HG03108 (cell line): ENCODE results near the gene UBASH3B.
"Not testable (repeated sequence)": the region's sequence is repeated elsewhere in the genome, so short reads cannot be mapped to it uniquely, and the experiment has no call there.

Source experiments
- ATAC-seq: cut with Tn5 transposase; IDR thresholded peaks from one replicate; pipeline ENCODE4 v1.9.1; 2021; ENCODE audit warnings: moderate library complexity; ENCODE audit not compliant: unreplicated experiment

UBASH3B gene

DNA sequence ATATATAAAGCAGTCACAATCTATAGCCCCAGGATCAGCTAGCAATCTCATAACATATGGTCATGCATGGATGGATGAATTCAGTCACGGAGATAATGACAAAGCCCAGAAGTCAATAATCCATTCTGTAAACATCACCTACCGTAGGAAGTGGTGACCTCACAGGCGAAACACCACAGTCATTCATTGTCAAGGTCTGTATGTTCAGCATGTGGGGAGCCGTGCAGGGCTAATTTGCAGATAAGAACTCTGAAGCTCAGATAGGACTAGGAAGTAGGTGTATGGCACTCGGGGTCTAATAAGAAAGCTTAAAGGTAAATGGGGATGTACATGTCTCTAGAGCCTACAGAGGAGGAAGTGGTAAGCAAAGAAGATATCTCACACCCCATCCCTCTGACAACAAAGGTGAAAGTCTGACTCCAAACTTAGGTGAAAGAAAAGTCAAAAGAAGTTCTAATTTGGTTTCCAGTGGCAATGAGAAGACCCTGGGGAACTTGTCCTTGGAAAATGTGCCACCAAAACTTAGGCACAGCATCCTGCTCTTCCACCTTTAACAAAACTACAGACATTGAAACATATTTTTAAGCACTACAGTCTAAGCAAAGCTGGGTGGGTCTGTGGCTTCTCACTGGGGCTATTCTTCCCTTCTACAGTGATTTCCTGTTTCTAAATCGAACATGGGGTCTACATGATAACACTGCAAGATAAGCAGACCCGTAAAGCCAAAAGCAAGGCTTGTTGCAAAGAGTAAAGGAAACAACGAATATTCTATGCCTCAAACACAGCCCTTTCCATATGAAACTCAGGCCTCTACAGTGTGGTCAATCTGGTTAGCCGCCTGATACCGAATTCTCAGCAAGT lies 188.0 kb downstream of the UBASH3B start:
- no peak for ATAC-seq

DNA sequence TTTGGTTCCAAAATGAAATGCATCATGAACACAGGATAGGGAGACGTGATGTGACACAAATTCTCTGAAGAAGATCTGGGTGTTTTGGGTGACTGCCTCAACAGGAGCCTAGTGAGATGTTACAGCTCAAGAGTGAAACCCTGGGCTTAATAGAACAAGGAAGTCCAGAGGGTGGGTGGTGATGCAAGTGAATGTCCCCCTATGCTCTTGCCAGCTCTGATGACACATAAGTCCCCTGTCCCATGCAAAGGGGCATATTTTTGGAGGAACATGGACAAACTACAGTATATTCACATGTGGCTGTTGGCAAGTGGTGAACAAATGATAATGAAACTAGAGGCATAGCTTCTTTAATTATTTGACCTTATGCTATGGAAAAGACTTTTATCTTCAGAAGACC lies 191.9 kb downstream of the UBASH3B start:
- no peak for ATAC-seq

DNA sequence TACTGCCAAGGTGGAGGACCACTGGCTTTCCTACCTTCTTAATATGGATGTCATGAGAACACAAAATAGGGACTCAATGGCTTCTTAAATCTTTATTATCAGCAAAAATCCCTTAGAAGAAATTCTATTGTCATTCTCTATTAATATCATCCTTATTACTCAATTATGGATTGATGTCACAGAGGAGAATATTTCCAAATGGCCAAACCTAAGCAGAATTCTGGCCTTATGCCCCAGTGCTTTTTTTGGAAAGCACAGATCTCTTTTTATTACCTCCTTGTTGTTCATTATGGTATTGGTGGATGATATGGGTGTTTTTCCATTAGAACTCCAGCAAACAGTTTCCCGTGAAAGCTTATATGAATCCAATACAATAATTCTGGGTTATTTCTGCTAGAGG lies 192.7 kb downstream of the UBASH3B start:
- ATAC-seq: no peak

DNA sequence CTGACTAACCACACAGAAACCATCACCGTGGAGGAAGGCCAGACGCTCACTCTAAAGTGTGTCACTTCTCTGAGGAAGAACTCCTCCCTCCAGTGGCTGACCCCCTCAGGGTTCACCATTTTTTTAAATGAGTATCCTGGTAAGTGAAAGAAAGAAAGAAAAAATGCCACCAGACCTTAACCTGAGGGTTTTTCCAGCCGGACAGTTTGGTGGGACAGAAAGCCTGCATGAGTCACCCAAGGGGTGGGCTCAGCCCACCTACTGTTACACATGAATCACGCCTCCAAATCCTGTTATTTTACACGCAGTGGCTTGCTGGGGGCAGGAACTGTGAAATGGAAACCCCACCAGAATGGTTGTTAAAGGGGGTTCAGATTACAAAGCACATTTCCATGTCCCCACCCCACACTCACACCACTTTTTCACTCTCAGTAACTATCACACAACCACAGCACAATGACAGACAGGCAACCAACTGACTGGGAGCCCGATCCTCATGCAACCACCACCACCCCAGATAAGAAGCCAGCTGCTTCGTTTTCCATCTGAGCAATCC lies 194.6 kb downstream of the UBASH3B start:
- ATAC-seq: no peak

DNA sequence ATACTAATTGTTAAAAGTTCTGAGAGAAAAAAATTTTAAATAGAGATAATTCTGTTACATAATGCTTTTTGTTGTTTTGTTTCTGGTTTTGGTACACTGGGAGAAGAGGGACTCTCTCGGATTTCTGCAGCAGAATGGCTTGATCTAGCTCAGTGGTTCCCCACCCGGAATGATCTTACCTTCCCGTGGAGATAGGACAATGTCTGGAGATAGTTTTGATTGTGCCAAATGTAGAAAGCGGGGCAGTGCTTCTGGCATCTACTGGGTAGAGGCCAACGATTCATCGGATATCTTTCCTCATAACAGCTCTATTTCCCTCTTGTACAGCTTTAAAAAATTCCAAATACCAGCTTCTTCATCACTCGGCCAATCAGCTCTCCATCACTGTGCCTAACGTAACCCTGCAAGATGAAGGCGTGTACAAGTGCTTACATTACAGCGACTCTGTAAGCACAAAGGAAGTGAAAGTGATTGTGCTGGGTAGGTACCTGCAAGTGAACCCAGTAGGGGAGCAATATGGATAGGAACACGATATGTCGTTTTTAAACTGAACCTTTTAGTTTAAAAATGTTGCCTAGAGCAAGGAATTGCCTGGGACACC lies 195.9 kb downstream of the UBASH3B start:
- no peak for ATAC-seq

DNA sequence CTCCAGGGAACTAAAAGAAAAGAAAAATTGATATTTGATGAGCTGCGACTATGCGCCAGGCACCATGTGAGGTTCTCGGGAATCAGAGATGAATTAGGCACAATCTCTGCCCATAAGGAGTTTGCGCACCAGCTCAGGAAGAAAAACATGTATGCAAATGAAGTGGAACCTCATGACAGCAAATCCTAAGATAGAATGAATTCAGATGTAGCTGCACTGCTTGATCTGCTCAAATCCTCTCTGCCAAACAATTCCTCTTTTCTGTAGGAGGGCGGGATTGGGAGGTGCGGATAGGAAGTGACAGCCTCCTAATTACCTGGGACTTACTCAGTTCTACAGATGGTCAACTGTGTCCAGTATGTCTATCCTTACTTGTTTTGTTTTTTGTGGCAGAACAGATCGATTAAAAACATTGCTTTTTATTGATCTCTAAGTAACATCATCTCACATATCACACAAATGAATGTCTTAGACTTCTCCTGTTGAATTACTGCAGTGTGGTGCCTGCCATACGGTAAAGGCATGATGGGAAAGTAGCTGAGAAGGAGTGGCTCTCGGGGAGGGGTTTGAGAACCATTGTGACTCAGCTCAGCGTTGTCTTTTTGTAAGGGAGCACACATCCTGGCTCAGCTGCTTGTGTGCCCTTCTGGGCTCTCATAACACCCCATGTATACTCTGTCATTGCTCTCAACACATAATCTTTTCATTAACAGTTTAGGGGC lies 196.7 kb downstream of the UBASH3B start:
- no peak for ATAC-seq

DNA sequence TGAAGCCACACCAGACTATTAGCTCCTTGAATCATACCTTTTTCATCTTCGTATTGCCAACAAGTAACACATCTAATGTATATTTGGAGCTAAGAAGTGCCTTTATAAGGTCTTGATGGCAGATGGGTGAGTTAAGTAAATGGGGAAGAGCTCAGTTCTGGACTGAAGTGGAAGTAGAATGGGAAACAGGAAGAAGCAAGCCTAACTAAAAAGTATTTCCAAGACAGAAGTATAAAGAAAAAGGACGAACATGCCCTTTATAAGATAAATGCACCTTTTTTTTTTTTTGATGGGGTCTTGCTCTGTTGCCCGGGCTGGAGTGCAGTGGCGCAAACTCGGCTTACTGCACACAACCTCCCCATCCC lies 197.3 kb downstream of the UBASH3B start:
- ATAC-seq: no peak

DNA sequence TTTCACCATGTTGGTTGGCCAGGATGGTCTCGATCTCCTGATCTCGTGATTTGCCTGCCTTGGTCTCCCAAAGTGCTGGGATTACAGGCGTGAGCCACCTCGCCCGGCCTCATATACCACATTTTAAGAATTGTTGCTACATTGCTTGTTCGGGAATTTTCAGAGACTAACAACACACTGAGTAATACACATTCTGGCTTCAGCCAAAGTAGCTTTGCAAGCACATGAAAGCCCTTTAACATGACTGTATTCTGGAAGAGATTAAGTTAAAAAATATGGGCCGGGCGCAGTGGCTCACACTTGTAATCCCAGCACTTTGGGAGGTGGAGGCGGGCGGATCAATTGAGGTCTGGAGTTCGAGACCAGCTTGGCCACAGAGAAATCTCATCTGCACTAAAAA lies 197.7 kb downstream of the UBASH3B start:
- ATAC-seq: no peak

DNA sequence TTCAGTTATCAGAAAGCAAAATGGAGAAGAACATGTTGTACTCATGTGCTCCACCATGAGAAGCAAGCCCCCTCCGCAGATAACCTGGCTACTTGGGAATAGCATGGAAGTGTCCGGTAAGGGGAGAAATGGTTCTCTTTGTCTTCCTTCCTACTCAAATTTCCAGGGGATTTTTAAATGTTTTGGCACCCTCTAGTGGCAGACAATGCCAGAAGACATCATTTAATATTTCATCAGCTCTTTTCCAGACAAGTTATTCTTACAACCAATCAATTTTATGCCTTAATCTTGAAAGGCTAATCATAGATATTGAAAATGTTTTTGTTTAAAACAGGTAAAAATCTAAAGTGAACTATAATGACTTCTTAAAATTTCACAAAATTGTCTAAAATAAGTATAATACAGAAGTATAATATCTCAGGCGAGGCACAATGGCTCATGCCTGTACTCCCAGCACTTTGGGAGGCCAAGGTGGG lies 198.5 kb downstream of the UBASH3B start:
- ATAC-seq: no peak

DNA sequence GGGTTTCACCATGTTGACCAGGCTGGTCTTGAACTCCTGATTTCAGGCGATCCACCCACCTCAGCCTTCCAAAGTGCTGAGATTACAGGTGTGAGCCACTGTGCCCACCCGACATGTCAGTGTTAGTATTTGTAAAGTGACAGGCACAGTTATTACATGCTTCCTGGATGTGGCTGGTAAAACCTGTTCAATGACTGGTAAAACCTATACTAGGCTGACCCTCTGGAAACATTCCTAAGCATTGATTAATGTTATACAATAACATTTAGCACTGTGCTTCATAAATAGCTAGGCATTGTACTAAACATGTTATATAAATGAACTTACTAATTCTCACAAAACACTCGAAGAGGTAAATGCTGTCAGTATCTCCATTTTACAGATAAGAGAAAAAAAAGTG lies 206.1 kb downstream of the UBASH3B start:
- no peak for ATAC-seq

DNA sequence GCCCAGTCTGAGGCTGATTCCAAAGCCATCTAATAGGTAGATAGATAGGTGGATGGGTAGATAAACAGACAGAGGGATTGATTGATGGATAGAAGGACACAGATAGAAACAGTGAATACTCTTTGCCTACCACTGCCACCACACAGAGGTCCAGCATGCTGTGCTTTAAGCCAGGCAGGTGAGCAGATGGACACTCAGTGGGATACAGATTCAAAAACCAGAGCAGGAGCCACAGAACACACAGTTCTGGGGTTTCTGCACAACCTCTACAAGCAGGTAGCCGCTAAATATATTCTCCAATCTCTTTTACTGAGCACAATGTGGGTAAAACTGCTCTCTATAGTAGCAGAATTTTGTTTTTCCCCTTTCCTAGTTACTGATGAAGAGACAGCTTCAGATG lies 206.6 kb downstream of the UBASH3B start:
- no peak for ATAC-seq

DNA sequence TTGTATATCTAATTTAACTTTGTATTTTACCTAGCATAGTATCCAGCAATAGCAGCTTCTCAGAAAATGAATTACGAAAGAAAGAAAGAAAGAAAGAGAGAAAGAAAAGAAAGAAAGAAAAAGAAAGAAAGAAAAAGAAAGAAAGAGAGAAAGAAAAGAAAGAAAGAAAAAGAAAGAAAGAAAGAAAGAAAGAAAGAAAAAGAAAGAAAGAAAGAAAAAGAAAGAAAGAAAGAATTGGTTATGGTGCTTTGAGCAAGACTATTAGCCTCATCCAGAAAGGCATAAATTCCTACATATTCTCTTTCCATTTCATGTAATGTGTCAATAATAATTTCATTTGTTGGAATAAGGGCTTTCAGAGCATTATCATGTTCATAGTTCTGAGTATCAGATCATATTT lies 207.6 kb downstream of the UBASH3B start:
- not testable (repeated sequence) for ATAC-seq

DNA sequence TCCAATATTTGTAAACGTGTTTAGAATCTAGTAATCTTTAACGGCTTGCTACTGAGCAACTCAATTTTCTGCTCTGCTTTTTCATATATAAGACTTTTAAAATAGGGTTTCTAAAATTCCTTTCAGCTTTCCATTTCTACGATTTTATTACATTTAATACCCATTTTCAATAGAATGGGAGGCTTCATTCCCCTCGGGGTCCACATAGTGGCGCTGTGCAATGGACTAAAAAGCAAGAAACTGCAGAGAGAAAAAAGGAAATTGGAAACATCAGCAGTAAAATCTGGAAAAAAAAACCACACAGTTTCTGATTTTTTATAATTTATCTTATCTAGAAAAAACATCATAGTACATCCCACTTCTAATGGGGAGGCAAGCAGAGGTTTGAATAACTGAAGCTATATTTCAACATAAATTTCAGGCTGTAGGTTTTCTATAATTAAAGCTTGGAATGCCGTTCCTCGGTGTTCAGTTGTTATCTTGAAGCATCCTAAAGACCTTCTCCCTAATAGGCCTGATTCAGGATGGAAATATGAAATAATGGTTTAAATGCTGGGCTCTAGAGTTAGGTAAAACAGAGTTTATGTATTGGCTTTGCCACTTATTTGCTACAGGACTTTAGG lies 208.3 kb downstream of the UBASH3B start:
- no peak for ATAC-seq
